HEK293 (cell line): Measurements from ENCODE around the gene TPD52L1.

Experiments
- BCL11B ChIP-seq: fragments of 450-650 bp; formaldehyde crosslinking; IDR thresholded peaks from 2 replicates; pipeline ENCODE4 v1.5.1; 2016; ENCODE audit warnings: low read depth, missing biosample characterization, missing genetic modification characterization
- PATZ1 ChIP-seq: fragments of 450-650 bp; formaldehyde crosslinking; IDR thresholded peaks from 2 replicates; pipeline ENCODE4 v1.5.1; 2016; ENCODE audit warnings: missing biosample characterization, missing genetic modification characterization
- ZBTB17 ChIP-seq: fragments of 450-650 bp; formaldehyde crosslinking; IDR thresholded peaks from 2 replicates; pipeline ENCODE4 v1.5.1; 2016; ENCODE audit warnings: missing biosample characterization, missing genetic modification characterization
- ZBTB44 ChIP-seq: fragments of 450-650 bp; IDR thresholded peaks from 2 replicates; pipeline ENCODE4 v1.5.1; 2018; ENCODE audit warnings: missing biosample characterization, mild to moderate bottlenecking, missing genetic modification characterization
- ZNF112 ChIP-seq: fragments of 450-650 bp; formaldehyde crosslinking; IDR thresholded peaks from 2 replicates; pipeline ENCODE4 v1.5.0; 2017; ENCODE audit warnings: missing biosample characterization, missing genetic modification characterization
- ZNF184 ChIP-seq: fragments of 450-650 bp; IDR thresholded peaks from 2 replicates; pipeline ENCODE4 v1.5.1; 2018; ENCODE audit warnings: missing biosample characterization, mild to moderate bottlenecking, missing genetic modification characterization
- ZNF2 ChIP-seq: fragments of 450-650 bp; formaldehyde crosslinking; IDR thresholded peaks from 2 replicates; pipeline ENCODE4 v1.5.1; 2016; ENCODE audit warnings: missing biosample characterization, missing genetic modification characterization
- ZNF24 ChIP-seq: fragments of 450-650 bp; formaldehyde crosslinking; IDR thresholded peaks from 2 replicates; pipeline ENCODE4 v1.5.1; 2016; ENCODE audit warnings: missing biosample characterization, missing genetic modification characterization
- ZNF248 ChIP-seq: fragments of 450-650 bp; formaldehyde crosslinking; IDR thresholded peaks from 2 replicates; pipeline ENCODE4 v1.5.1; 2017; ENCODE audit warnings: missing biosample characterization, missing genetic modification characterization
- ZNF302 ChIP-seq: fragments of 450-650 bp; formaldehyde crosslinking; IDR thresholded peaks from 2 replicates; pipeline ENCODE4 v1.5.1; 2016; ENCODE audit warnings: missing biosample characterization, missing genetic modification characterization, low read depth
- ZNF324 ChIP-seq: fragments of 450-650 bp; formaldehyde crosslinking; IDR thresholded peaks from 2 replicates; pipeline ENCODE4 v1.5.1; 2016; ENCODE audit warnings: missing biosample characterization, missing genetic modification characterization
- ZNF404 ChIP-seq: fragments of 450-650 bp; formaldehyde crosslinking; IDR thresholded peaks from 2 replicates; pipeline ENCODE4 v1.5.1; 2017; ENCODE audit warnings: missing biosample characterization, missing genetic modification characterization
- ZNF501 ChIP-seq: fragments of 450-650 bp; formaldehyde crosslinking; IDR thresholded peaks from 2 replicates; pipeline ENCODE4 v1.5.1; 2016; ENCODE audit warnings: missing biosample characterization, missing genetic modification characterization
- ZNF514 ChIP-seq: fragments of 450-650 bp; formaldehyde crosslinking; IDR thresholded peaks from 2 replicates; pipeline ENCODE4 v1.5.1; 2016; ENCODE audit warnings: missing biosample characterization, missing genetic modification characterization
- ZNF558 ChIP-seq: fragments of 450-650 bp; formaldehyde crosslinking; IDR thresholded peaks from 2 replicates; pipeline ENCODE4 v1.5.1; 2016; ENCODE audit warnings: missing biosample characterization, missing genetic modification characterization
- TF ChIP-seq, protein P1 (sequence below): fragments of 450-650 bp; formaldehyde crosslinking; conservative IDR thresholded peaks from 2 replicates; pipeline ENCODE4 v1.5.1; 2016; ENCODE audit warnings: low read depth, missing biosample characterization, missing genetic modification characterization
- TF ChIP-seq, protein P2 (sequence below): fragments of 450-650 bp; formaldehyde crosslinking; IDR thresholded peaks from 2 replicates; pipeline ENCODE4 v1.5.1; 2016; ENCODE audit warnings: missing biosample characterization, missing genetic modification characterization, low read depth

Gene TPD52L1

DNA sequence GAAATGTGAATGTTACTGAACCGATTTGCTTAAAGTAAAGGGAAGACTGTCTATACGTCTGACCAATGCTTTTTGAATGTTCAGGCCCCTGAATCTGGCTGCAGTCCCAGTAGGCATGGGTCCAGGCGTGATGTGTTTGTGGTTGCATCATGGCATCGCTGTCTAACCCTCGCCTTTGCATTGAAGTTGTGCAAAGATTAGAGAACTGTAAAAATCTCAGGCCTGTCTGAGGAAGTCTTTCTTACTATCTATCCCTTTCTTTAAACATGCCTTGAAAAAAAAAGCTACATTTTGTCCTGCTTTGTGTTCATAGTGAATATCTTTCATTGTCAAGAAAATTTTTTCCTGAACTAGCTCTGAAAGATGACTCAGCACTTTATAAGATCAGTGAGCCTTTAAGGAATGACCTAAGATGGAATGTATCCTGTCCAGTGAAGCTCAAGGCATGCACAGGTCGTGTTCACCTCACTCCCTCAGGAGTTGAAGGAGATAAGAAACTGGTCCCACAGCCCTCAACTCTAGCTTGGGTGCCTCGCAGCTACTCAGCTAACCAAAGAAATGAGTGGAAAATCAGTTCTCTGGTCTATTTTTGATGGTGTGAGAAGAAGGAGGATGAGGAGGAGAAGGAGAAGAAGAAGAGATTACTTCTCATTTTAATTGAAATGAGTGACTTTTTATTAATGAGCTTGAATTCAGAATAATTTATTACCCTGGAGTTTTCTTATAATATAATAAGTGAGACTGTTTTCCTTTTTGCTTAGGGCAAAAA is 48.6 kb downstream of the TPD52L1 start (continued):
- TF ChIP-seq PATZ1 (tag by site-specific recombination) (peak; percentile 26; the same call in 1 of the 2 replicates), ZNF248 (tag by site-specific recombination) (no peak), ZNF404 (tag by site-specific recombination) (no peak), ZNF302 (no peak), ZNF501 (tag by site-specific recombination) (peak; percentile 34; the same call in 1 of the 2 replicates), ZNF558 (peak; percentile 78), ZNF324 (tag by site-specific recombination) (peak; percentile 52; the same call in 1 of the 2 replicates), ZBTB17 (tag by site-specific recombination) (peak; percentile 82), ZNF184 (peak; percentile 58; the same call in 1 of the 2 replicates), ZNF514 (tag by site-specific recombination) (no peak), ZNF2 (tag by site-specific recombination) (peak; percentile 77; the same call in 1 of the 2 replicates), ZBTB44 (peak; percentile 57; the same call in 1 of the 2 replicates), ZNF24 (tag by site-specific recombination) (peak; percentile 50), ZNF112 (tag by site-specific recombination) (no peak), BCL11B (no peak)
- TF ChIP-seq, protein P1, sequence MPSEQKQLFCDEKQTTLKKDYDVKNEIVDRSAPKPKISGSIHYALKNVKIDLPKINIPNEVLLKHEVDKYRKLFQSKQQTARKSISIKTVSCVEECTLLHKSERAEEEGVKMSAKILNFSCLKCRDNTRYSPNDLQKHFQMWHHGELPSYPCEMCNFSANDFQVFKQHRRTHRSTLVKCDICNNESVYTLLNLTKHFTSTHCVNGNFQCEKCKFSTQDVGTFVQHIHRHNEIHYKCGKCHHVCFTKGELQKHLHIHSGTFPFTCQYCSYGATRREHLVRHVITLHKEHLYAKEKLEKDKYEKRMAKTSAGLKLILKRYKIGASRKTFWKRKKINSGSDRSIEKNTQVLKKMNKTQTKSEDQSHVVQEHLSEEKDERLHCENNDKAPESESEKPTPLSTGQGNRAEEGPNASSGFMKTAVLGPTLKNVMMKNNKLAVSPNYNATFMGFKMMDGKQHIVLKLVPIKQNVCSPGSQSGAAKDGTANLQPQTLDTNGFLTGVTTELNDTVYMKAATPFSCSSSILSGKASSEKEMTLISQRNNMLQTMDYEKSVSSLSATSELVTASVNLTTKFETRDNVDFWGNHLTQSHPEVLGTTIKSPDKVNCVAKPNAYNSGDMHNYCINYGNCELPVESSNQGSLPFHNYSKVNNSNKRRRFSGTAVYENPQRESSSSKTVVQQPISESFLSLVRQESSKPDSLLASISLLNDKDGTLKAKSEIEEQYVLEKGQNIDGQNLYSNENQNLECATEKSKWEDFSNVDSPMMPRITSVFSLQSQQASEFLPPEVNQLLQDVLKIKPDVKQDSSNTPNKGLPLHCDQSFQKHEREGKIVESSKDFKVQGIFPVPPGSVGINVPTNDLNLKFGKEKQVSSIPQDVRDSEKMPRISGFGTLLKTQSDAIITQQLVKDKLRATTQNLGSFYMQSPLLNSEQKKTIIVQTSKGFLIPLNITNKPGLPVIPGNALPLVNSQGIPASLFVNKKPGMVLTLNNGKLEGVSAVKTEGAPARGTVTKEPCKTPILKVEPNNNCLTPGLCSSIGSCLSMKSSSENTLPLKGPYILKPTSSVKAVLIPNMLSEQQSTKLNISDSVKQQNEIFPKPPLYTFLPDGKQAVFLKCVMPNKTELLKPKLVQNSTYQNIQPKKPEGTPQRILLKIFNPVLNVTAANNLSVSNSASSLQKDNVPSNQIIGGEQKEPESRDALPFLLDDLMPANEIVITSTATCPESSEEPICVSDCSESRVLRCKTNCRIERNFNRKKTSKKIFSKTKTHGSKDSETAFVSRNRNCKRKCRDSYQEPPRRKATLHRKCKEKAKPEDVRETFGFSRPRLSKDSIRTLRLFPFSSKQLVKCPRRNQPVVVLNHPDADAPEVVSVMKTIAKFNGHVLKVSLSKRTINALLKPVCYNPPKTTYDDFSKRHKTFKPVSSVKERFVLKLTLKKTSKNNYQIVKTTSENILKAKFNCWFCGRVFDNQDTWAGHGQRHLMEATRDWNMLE (tag by site-specific recombination): peak; percentile 62
- TF ChIP-seq, protein P2, sequence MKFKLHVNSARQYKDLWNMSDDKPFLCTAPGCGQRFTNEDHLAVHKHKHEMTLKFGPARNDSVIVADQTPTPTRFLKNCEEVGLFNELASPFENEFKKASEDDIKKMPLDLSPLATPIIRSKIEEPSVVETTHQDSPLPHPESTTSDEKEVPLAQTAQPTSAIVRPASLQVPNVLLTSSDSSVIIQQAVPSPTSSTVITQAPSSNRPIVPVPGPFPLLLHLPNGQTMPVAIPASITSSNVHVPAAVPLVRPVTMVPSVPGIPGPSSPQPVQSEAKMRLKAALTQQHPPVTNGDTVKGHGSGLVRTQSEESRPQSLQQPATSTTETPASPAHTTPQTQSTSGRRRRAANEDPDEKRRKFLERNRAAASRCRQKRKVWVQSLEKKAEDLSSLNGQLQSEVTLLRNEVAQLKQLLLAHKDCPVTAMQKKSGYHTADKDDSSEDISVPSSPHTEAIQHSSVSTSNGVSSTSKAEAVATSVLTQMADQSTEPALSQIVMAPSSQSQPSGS (tag by site-specific recombination): peak; percentile 34; the same call in 1 of the 2 replicates
- TF ChIP-seq, all 188 proteins: peak for 33
